Cerebellar cortex (tissue), 1 donor: ENCODE results near the gene DNAJC1.

Experiments used
- DNase-seq: peaks from one replicate; pipeline ENCODE4 v3.0.0-alpha.2; 2015; ENCODE audit warnings: low spot score

Gene DNAJC1

GRCh38 chr10:21758696-21759095, 244.8 kb downstream of the DNAJC1 start:
- no peak for DNase-seq

GRCh38 chr10:21758239-21758638, 245.3 kb downstream of the DNAJC1 start:
- DNase-seq = no peak

- DNase-seq = no peak
Measured at GRCh38 chr10:21757185-21757901, 246.2 kb downstream of the DNAJC1 start.

GRCh38 chr10:21756707-21757106, 246.8 kb downstream of the DNAJC1 start:
- no peak for DNase-seq

- DNase-seq = no peak
Measured at GRCh38 chr10:21754410-21755011, 249.0 kb downstream of the DNAJC1 start.

GRCh38 chr10:21753497-21754270, 249.8 kb downstream of the DNAJC1 start:
- no peak for DNase-seq

- DNase-seq = no peak
Measured at GRCh38 chr10:21751341-21752310, 251.9 kb downstream of the DNAJC1 start.

GRCh38 chr10:21750424-21750823, 253.1 kb downstream of the DNAJC1 start:
- DNase-seq = no peak

- no peak for DNase-seq
Measured at GRCh38 chr10:21749788-21750187, 253.7 kb downstream of the DNAJC1 start.

- DNase-seq = no peak
Measured at GRCh38 chr10:21747809-21748208, 255.7 kb downstream of the DNAJC1 start.

GRCh38 chr10:21746118-21746517, 257.4 kb downstream of the DNAJC1 start:
- no peak for DNase-seq

GRCh38 chr10:21744223-21744622, 259.3 kb downstream of the DNAJC1 start:
- DNase-seq = no peak

- DNase-seq = no peak
Measured at GRCh38 chr10:21742740-21743412, 260.7 kb downstream of the DNAJC1 start.

GRCh38 chr10:21740989-21741388, 262.5 kb downstream of the DNAJC1 start:
- no peak for DNase-seq

- no peak for DNase-seq
Measured at GRCh38 chr10:21737106-21737505, 266.4 kb downstream of the DNAJC1 start.

GRCh38 chr10:21733710-21734109, 269.8 kb downstream of the DNAJC1 start:
- no peak for DNase-seq

- DNase-seq = peak; percentile 85
Measured at GRCh38 chr10:21732067-21732772, 271.3 kb downstream of the DNAJC1 start.

GRCh38 chr10:21728618-21729017, 274.9 kb downstream of the DNAJC1 start:
- no peak for DNase-seq

GRCh38 chr10:21727452-21728168, 275.9 kb downstream of the DNAJC1 start:
- DNase-seq = no peak
